ENCODE data around the gene CABP7.

Gene CABP7

DNA sequence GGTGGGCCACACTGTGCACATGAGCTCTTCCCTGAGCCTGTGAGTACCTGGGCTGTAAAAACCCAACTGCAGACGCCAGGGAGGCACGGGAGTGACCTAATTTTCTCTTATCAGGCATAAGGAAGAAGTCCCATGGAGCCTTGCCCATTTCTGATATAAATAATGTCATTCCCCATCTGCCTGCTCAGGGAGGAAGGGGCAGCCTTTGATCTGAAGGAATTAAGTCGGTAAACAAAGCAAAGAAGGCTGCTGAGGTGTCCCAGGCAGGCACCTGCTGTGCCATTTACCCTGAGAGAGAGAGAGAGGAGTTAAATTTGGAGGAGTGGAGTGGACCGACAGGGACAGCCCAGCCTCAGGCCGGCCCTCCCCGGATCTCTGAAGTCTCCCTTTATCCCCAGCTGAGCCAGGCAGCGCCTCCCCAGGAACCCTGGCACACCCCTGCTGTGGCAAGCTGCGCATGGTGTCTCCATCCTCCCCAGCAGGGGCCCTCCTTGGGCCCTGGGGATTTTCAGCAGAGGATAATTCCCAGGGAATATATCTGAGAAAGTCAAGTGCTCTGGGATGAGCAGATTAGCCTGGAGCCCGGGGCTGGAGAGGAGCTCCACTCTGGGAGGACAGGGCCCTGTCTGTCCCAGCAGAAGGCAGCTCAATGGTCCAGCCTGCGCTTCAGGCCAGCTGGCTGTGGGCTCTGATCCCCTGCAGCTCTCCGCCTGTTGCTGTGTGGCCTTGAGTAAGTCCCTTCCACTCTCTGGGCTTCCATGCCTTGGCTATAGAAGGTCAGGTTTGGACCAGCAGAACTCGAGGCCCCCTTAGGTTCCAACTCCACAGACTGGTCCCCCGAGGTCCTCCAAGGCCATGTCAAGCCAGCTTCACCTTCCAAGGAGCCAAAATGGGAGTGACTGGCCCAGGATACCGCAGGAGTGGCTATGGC is 17.5 kb upstream of the CABP7 start:
- no peak overlapping the region for H3K4me3 ChIP-seq (ENCODE audit: low read depth, low read length)

DNA sequence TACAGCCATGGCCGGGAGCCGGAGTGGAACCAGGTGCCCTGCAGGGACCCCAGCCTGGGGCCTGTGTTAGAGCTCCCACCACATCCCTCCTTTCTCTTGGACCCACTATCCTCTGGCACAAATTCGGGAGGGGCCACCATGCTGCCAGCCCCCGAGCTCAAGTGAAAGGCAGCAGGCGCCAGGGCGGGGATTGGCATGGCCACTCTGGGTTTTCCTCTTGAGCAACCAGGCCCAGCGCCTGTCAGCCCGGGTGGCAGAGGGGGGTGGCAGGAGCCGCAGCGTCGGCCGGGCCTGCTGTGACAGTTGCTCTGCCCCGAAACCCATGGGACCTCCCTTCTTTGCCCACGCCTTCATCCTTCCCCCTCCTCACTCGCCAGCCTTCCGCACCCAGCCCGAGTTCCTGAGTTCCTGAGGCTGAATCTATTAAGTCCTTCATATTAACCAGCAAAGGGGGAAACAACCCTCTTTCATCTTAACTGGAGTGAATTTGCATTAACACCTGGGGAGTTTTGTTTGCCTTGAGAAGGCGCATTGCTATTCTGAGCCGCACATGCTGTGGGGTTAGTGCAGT is 16.8 kb upstream of the CABP7 start:
- no peak overlapping the region for H3K4me3 ChIP-seq (ENCODE audit: low read depth, low read length)

GRCh38 chr22:29703569-29704195 is 16.1 kb upstream of the CABP7 start:
- no peak overlapping the region for H3K4me3 ChIP-seq (ENCODE audit: low read depth, low read length)

DNA sequence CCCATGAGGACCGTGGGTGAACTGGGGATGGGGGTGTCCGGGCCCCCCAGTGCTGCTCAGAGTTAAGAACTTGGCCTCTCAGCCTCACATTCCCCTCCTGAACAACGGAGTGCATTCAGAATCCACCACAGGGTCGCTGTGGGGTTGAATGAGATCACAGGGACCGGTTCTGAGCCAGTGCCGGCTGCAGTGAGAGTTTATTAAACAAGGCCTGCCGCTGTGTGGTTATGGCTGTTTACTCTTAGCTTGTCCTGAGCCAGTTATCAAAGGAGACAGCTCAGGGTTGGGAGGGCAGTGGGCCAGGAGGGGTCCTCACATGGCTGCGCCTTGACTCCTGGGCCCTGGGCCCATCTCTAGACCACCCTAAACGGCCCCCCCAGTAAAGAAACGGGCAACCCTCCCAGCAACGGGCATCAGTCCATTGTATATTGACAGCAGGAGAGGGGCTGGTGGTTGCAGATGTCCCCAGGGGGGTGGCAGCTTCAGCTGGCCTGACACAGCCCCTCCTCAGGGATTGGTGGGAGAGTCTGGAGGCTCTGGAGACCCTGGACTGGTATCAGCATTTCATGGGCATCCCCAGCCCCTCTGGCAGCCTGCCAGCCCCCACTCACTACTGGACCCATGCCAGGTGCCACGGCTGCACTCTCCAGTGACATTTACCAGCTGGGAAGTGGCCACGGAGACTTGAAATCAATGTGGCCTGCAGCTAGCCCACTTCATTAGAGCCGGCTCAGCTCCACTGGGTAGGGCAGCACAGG is 15.1 kb upstream of the CABP7 start:
- no peak overlapping the region for H3K4me3 ChIP-seq (ENCODE audit: low read depth, low read length)

GRCh38 chr22:29705651-29706050 is 14.2 kb upstream of the CABP7 start:
- no peak overlapping the region for H3K4me3 ChIP-seq (ENCODE audit: low read depth, low read length)

DNA sequence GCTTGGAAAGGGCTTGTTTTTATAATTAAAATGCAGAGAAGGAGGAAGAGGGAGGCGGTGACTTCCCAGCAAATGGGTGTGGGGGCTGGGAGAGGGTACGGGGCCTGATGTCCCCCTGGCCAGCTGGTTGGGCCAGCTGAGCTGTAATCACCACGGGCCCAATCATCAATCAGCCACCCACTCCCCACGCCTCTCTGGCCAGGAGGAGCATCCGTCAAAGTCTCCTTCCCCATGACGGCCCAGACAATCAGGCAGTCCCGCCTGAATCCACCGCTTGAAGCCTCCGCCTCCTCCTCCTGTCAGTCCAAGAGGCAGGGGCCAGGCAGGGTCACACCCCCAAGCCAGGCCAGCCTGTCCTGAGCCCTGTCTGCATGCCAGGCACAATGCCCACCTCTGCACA is 13.3 kb upstream of the CABP7 start:
- H3K4me3 ChIP-seq (ENCODE audit: low read depth, low read length): no peak overlapping the region

DNA sequence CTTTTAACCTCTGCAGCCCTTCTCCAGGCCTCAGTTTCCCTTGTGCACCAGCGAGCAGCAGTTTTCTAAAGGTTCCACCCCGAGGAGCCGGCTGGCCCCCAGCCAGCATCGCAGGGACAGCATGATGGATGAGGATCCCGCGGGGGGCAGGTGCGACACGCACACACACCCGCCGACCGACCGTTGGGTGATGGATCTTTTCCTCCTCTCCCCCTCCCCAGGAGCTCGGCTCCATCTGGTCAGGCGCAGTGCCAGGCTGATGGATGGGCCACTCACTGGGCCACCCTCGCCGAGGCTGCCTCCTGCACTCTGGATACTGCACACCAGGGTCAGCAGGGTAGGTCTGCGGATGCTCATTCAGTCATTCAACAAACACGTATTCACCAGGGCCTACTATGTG is 12.8 kb upstream of the CABP7 start:
- H3K4me3 ChIP-seq (ENCODE audit: low read depth, low read length): no peak overlapping the region

DNA sequence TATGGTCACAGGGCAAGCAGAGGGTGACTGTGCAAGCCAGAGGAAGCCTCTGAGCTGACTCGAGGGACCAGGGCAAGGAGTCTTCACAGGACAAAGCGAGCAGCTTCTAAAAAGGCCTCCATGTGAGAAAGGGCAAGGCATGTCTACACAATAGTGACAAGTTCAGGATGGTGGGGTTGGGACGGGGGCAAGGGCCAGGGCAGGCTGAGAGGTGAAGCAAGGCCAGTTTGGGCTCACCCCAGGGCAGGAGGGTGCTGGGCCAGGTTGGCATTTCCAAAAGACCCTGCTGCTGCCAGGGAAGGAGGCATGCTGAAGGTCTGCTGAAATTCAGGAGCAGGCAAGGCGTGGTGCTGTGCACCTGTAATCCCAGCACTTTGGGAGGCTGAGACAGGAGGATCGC is 12.3 kb upstream of the CABP7 start:
- no peak overlapping the region for H3K4me3 ChIP-seq (ENCODE audit: low read depth, low read length)

DNA sequence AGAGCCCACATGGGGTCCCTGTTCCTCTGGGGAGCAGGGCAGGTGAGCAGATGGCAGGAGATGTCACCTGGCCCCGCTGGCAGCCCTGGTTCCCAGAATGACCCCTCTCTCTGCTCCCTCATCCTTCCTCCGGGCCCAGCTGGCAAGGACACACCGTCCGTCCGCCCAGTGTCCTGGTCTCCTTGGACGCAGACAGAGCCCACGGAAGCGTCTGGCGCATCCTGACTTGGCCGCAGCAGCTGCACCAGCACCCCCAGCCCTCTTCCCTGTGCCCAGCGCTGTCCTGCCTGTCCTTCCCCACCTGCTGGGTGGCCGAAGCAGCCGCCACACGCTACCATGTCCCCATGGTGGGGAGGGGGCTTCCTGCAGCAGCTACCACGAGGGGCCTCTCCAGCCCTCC is 9.6 kb upstream of the CABP7 start:
- no peak overlapping the region for H3K4me3 ChIP-seq (ENCODE audit: low read depth, low read length)

- no peak overlapping the region for H3K4me3 ChIP-seq (ENCODE audit: low read depth, low read length)
These were observed 8.7 kb upstream of the CABP7 start for GRCh38 chr22:29710922-29711593.

DNA sequence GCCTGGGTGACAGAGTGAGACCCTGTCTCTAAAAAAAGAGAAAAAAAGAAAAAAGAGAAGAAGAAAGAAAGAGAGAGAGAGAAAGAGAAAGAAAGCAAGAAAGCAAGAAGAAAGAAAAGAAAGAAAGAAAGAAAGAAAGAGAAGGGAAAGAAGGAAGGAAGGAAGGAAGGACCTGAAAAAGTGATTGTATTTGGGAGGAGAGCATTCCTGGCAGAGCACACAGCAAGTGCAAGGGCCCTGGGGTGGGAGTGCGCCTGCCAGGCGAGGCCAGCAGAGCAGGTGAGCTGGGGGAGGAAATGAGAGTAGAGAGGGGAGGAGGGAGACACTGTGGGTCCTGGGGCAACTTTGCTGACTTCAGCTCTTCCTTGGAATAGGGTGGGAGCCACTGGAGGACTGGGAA is 7.7 kb upstream of the CABP7 start:
- H3K4me3 ChIP-seq (ENCODE audit: low read depth, low read length): no peak overlapping the region

- H3K4me3 ChIP-seq (ENCODE audit: low read depth, low read length): no peak overlapping the region
These were observed 6.6 kb upstream of the CABP7 start for GRCh38 chr22:29713156-29713727.

DNA sequence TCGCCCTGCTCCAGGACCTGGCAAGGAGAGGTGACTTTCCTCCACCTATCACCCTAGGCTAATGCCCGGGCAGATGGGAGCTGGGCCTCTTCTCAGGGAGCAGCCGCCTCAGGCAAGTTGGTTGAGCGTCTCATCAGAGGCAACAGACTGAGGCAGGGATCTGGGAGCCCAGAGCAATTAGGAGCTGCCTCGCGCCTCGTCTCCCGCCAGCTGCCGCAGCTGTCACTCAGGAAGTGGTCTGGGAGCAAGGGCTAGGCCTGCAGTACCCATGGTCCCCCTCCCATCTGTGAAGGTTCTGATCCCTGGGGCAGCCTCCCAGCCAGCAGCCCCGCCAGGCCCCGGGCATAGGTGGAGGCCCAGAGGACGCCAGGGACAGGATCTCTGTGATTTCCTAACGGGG is 4.6 kb upstream of the CABP7 start:
- no peak overlapping the region for H3K4me3 ChIP-seq (ENCODE audit: low read depth, low read length)

GRCh38 chr22:29715705-29716104 is 4.1 kb upstream of the CABP7 start:
- H3K4me3 ChIP-seq (ENCODE audit: low read depth, low read length): no peak overlapping the region

- no peak overlapping the region for H3K4me3 ChIP-seq (ENCODE audit: low read depth, low read length)
These were observed 2.8 kb upstream of the CABP7 start for GRCh38 chr22:29716814-29717545.

DNA sequence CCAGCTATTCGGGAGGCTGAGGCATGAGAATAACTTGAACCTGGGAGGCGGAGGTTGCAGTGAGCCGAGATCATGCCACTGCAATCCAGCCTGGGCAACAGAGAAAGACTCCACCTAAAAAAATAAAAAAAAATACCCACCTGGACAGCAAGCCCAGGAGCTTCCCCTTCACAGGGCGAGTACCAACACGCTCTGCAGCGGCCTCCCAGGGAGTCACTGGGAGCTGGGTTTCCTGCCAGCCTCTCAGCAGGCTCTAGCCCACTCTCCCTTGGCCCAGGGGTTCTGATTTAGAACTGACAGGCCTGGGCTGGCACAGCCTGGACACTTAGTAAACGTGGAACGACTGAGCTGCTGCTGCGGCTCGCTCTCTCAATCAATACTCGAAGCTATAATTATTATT is 2.0 kb upstream of the CABP7 start:
- no peak overlapping the region for H3K4me3 ChIP-seq (ENCODE audit: low read depth, low read length)

DNA sequence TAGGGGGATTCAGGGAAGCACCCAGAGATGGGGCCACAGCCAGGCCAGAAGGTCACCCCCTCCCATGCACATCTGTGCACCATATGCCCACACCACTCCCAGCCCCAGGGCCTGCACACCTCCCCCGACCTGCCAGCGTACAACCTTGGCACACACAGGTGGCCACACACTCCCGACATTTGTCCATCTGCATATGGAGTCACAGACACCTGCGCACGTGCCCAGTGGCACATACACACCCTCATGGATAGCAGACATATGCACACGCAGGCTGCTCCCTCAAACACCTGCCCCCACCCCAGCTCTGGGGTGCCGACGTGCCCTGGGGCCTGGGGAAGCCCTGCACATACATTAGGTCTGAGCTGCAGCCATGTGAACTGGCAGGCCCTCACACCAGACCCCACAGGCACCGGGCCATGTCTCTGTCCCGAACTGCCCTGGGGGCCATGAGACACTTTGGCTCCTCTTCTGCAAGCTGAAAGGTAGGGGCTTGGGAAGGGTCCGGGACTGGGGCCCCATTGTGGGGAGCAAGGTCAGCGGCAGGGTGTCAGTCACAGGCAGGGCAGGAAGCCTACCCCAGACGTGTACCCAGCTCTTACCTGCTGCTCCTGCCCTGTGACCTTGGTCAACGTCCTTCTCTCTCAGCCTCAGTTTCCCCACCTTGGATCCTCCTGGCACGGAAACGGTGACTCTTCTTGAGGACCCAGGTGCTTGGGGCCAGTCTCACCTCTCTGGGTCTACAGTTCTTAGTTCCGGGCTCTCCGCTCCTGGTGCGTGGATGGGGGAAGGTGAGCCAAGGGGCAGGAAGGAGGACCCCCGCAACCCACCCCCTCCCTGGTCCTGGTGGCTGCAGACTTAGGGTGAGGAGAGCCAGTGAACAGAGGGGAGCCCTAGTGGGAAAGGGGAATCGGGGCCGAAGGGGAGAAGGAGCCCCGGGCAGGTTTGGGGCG is 579 bp upstream of the CABP7 start:
- no peak overlapping the region for H3K4me3 ChIP-seq (ENCODE audit: low read depth, low read length)

DNA sequence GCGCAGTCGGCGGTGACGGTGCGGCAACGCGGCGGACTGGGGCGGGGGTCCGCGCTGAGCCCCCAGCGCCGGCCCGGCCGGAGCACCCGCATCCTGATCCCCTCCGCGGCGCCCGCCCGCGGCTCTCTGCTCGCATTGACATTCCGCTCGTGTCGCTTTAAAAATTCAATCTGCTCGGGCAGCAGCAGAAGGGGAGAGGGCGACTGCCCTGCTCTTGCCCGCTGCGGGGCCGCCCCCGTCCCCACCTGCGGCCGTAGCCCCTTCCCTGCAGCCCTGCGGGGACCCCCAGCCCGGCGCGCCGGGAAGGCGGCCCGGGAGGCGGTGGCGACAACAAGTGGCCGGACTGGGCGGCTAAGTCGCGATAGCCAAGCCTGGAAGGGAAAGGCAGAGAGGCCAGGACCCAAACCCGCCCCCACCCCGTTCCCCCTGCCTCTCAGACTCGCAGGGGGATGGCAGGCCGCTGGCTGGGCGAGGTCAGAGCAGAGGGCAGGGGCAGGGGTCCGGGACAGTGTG is 1.1 kb downstream of the CABP7 start:
- H3K4me3 ChIP-seq (ENCODE audit: low read depth, low read length): peak overlapping the region; percentile 24

DNA sequence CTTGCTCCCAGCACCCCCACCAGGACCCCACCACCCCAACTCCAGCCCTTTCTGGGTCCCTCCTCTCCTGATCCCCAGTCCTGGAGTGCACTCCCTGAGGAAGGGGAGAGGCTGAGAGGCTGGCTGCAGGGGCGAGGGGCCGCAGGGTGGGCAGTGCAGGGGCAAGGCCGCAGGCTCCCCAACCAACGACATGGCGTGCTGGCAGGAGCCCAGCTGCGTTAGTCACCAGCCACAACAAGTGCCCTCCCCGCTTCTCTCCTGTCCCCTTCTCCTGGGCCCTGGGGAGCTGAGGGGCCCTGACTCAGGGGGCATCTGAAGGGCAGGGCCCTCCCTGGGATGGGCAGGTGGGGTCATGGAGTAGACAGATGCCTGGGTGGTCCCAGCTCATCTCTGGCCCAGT is 2.3 kb downstream of the CABP7 start:
- H3K4me3 ChIP-seq (ENCODE audit: low read depth, low read length): no peak overlapping the region
